Right ventricle myocardium inferior (tissue), 1 donor: ENCODE results near the gene SPRYD4. TPM values are rescaled to one million over a fixed set of nuclear protein-coding genes. Genes with fewer than 3 reads are reported as not detected.
"Not testable (repeated sequence)": the region's sequence is repeated elsewhere in the genome, so short reads cannot be mapped to it uniquely, and the experiment has no call there.

Source experiments
- ATAC-seq: fragments of 200-7000 bp; cut with Tn5 transposase; one replicate; pipeline ENCODE4 v1.9.1; 2020; ENCODE audit warnings: mild to moderate bottlenecking, moderate library complexity
- DNase-seq: peaks from one replicate; pipeline ENCODE4 v3.0.0; 2021; ENCODE audit errors: missing footprints
- intact Hi-C: fragments of 100-400 bp; cut with DNase I; formaldehyde crosslinking; loops from one replicate; pipeline ENCODE4 v1.11.0; 2022
- total RNA-seq: library from RNA; stranded (reverse); fragmentation: NEBNext Ultra II Directional; extraction: Animal tissue kit (Norgen Biotek cat#: 25700); gene quantifications from one replicate; pipeline ENCODE4 v1.2.1, GENCODE V29; 2021
- donor health status: DM: no; HTN: yes; CAD: no; lungs with severe emphysema.

Gene SPRYD4
- total RNA-seq, 1 donor from 2014 or later: 3.1 TPM

GRCh38 chr12:56499879-56500278 is 31.5 kb downstream of the SPRYD4 start:
- intact Hi-C loops, ATAC-seq, DNase-seq: not testable (repeated sequence)

- DNase-seq: no peak
- ATAC-seq: no peak
- intact Hi-C loops: loop anchor here (10.0 kb wide), 1 partner anchor 474 kb away; no protein-coding TSS in a partner anchor
These were observed 42.4 kb downstream of the SPRYD4 start for GRCh38 chr12:56510786-56511185.

GRCh38 chr12:56514014-56514318 is 45.6 kb downstream of the SPRYD4 start:
- ATAC-seq, DNase-seq: not testable (repeated sequence)
- intact Hi-C loops: loop anchor here (2.0 to 10.0 kb wide), 2 partner anchors 123 to 471 kb away; no protein-coding TSS in a partner anchor

- DNase-seq: no peak
- intact Hi-C loops: loop anchor here (10.0 kb wide), 1 partner anchor 467 kb away; no protein-coding TSS in a partner anchor
- ATAC-seq: no peak
These were observed 49.5 kb downstream of the SPRYD4 start for GRCh38 chr12:56517854-56518253.

- DNase-seq: no peak
- intact Hi-C loops: loop anchor here (10.0 kb wide), 1 partner anchor 466 kb away; no protein-coding TSS in a partner anchor
- ATAC-seq: no peak
These were observed 50.2 kb downstream of the SPRYD4 start for GRCh38 chr12:56518570-56518969.

- DNase-seq: no peak
- ATAC-seq: peak; percentile 29
- intact Hi-C loops: no loop called here
These were observed 51.7 kb downstream of the SPRYD4 start for GRCh38 chr12:56520048-56520447.

GRCh38 chr12:56520506-56520905 is 52.1 kb downstream of the SPRYD4 start:
- ATAC-seq (no peak), DNase-seq (no peak)
- intact Hi-C loops: no loop called here

- DNase-seq: peak; percentile 74
- intact Hi-C loops: no loop called here
- peak; percentile 25 for ATAC-seq
These were observed 52.8 kb downstream of the SPRYD4 start for GRCh38 chr12:56521209-56521589.

GRCh38 chr12:56521590-56522371 is 53.4 kb downstream of the SPRYD4 start, which contains the start of gene RBMS2:
Gene RBMS2 (plus strand): TSS chr12:56521820. CDS start chr12:56522024, 204 bp downstream.
- ATAC-seq: peak; percentile 98
- peak; percentile 74 for DNase-seq
- intact Hi-C loops: no loop called here

GRCh38 chr12:56522411-56523193 is 54.2 kb downstream of the SPRYD4 start:
- no peak for DNase-seq
- no peak for ATAC-seq
- intact Hi-C loops: no loop called here

- intact Hi-C loops: no loop called here
- no peak for ATAC-seq
These were observed 60.5 kb downstream of the SPRYD4 start for GRCh38 chr12:56528846-56529245.

More at GRCh38 chr12:56528846-56529245, 60.5 kb downstream of the SPRYD4 start:
- DNase-seq: no peak

Other genes starting within 250 kb of the SPRYD4 start
- gene RNF41, start 246.7 kb upstream of the SPRYD4 start, total RNA-seq: 53.8 TPM
- 22.2 TPM for gene NABP2, start 244.2 kb upstream of the SPRYD4 start, total RNA-seq
- gene SLC39A5, start 238.5 kb upstream of the SPRYD4 start, total RNA-seq: not detected
- gene ANKRD52, start 210.2 kb upstream of the SPRYD4 start, total RNA-seq: 23.9 TPM
- gene COQ10A, start 201.6 kb upstream of the SPRYD4 start, total RNA-seq: 130 TPM
- gene CS, start 168.2 kb upstream of the SPRYD4 start, total RNA-seq: 799 TPM
- gene CNPY2, start 152.6 kb upstream of the SPRYD4 start, total RNA-seq: 36.5 TPM
- gene PAN2, start 134.6 kb upstream of the SPRYD4 start, total RNA-seq: 45.1 TPM
- not detected for gene IL23A, start 129.7 kb upstream of the SPRYD4 start, total RNA-seq
- 31.6 TPM for gene STAT2, start 108.5 kb upstream of the SPRYD4 start, total RNA-seq
- gene APOF, start 105.7 kb upstream of the SPRYD4 start, total RNA-seq: not detected
- 3.2 TPM for gene TIMELESS, start 19.2 kb upstream of the SPRYD4 start, total RNA-seq
- gene MIP, start 13.9 kb upstream of the SPRYD4 start, total RNA-seq: not detected
- gene GLS2, start 19.6 kb downstream of the SPRYD4 start, total RNA-seq: 0.76 TPM
- gene RBMS2, start 53.2 kb downstream of the SPRYD4 start, total RNA-seq: 30.2 TPM
- gene BAZ2A, start 161.7 kb downstream of the SPRYD4 start, total RNA-seq: 31.4 TPM
- gene ATP5F1B, start 177.4 kb downstream of the SPRYD4 start, total RNA-seq: 3,152 TPM
- gene PTGES3, start 219.7 kb downstream of the SPRYD4 start, total RNA-seq: 132 TPM